Cardiac muscle cell (in vitro differentiated cells and primary cell): ENCODE data around the gene QPRT. TPM values are rescaled to one million over a fixed set of nuclear protein-coding genes. Genes with fewer than 3 reads are reported as not detected.
"Not testable (repeated sequence)": the region's sequence is repeated elsewhere in the genome, so short reads cannot be mapped to it uniquely, and the experiment has no call there.

ENCODE experiments used
- DNase-seq, 2 donors: peaks; one replicate each; pipeline versions ENCODE4 v3.0.0 to v3.0.0-alpha.2; 2010 to 2017; ENCODE audit warnings: low read depth in 1 of 2, low spot score in 1 of 2
- H3K27ac ChIP-seq: fragments of 200-600 bp; sonication (generic); 2 replicates; pipeline ENCODE4 v1.5.1; 2016
- H3K27me3 ChIP-seq: fragments of 200-600 bp; sonication (generic); 2 replicates; pipeline ENCODE4 v1.6.0; 2016; ENCODE audit warnings: control low read depth
- H3K36me3 ChIP-seq: fragments of 200-600 bp; sonication (generic); 2 replicates; pipeline ENCODE4 v1.5.1; 2016; ENCODE audit warnings: control low read depth
- H3K4me1 ChIP-seq: fragments of 200-600 bp; sonication (generic); 2 replicates; pipeline ENCODE4 v1.8.1; 2017; ENCODE audit warnings: low read depth, mild to moderate bottlenecking, mixed run types
- H3K4me3 ChIP-seq: fragments of 200-600 bp; sonication (generic); 2 replicates; pipeline ENCODE4 v1.5.1; 2016; ENCODE audit warnings: mild to moderate bottlenecking
- H3K9me3 ChIP-seq: fragments of 200-600 bp; sonication (generic); 2 replicates; pipeline ENCODE4 v1.5.1; 2017; ENCODE audit warnings: low read depth, mild to moderate bottlenecking, control low read depth
- polyA plus RNA-seq: library from polyadenylated mRNA; unstranded; fragments of >200 nt; fragmentation: Nextera tagmentation; extraction: Ambion mirVana; gene quantifications from 2 replicates; pipeline ENCODE4 v1.2.1, GENCODE V29; 2016
- total RNA-seq: library from RNA; depleted of rRNA; stranded (reverse); fragments of >200 nt; gene quantifications from 2 replicates; pipeline ENCODE4 v1.2.3, GENCODE V29; 2016
- TF ChIP-seq, protein P1 (sequence below): IDR thresholded peaks from 2 replicates; pipeline ENCODE4 v1.5.1; 2012; ENCODE audit warnings: low read depth, mild to moderate bottlenecking, low read length

The QPRT gene
- total and polyA plus RNA-seq, 2 experiments from 2014 or later = 213 to 268 TPM

DNA sequence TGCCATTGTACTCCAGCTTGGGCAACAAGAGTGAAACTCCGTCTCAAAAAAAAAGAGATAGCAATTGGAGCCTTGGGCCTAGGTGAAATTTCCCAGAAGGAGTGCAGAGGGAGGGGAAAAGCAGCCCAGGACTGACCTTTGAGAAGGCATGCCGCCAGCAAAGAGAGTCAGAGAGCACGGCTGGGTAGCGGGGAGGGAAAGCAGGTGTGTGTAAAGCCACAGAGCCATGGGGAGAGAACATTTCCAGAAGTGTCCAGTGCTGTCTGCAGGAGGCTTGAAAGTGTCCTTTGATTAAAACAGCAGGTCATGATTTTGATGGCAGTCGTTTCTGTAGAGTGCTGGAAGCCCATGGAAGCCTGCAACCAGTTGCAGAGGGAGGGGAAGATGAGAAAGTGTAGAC is 58.7 kb downstream of the QPRT start:
- no peaks in the 10 kb centered on the region for H3K36me3 ChIP-seq
- no peaks in the 10 kb centered on the region for H3K27me3 ChIP-seq
- TF ChIP-seq, protein P1, sequence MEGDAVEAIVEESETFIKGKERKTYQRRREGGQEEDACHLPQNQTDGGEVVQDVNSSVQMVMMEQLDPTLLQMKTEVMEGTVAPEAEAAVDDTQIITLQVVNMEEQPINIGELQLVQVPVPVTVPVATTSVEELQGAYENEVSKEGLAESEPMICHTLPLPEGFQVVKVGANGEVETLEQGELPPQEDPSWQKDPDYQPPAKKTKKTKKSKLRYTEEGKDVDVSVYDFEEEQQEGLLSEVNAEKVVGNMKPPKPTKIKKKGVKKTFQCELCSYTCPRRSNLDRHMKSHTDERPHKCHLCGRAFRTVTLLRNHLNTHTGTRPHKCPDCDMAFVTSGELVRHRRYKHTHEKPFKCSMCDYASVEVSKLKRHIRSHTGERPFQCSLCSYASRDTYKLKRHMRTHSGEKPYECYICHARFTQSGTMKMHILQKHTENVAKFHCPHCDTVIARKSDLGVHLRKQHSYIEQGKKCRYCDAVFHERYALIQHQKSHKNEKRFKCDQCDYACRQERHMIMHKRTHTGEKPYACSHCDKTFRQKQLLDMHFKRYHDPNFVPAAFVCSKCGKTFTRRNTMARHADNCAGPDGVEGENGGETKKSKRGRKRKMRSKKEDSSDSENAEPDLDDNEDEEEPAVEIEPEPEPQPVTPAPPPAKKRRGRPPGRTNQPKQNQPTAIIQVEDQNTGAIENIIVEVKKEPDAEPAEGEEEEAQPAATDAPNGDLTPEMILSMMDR = no peak
- no peak for DNase-seq
- no peak overlapping the region for H3K27ac ChIP-seq
- H3K4me1 ChIP-seq = no peaks in the 10 kb centered on the region
- no peak overlapping the region for H3K4me3 ChIP-seq
- no peaks in the 10 kb centered on the region for H3K9me3 ChIP-seq

DNA sequence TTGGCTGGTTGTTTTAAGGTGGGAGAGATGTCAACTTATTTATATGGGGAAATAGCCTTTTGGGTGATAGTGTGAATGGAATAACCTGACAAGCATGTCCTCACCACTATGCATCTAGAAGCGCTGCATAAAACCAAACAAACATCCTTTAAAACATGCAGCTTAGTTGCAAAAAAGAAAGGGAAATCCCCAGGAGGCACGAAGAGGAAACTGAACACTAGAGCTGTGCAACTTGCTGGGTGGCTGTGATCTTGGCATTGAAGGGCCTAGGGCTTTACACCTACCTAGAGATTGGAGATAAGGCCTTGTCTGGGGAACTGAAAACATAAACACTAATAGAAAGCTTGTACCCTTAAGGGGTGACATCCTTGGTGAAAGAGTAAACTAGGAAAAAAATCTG is 59.5 kb downstream of the QPRT start:
- H3K4me3 ChIP-seq = no peak overlapping the region
- no peak for DNase-seq
- no peaks in the 10 kb centered on the region for H3K27me3 ChIP-seq
- H3K4me1 ChIP-seq = no peaks in the 10 kb centered on the region
- no peaks in the 10 kb centered on the region for H3K9me3 ChIP-seq
- no peak overlapping the region for H3K27ac ChIP-seq
- TF ChIP-seq, protein P1 = no peak
- H3K36me3 ChIP-seq = no peaks in the 10 kb centered on the region

DNA sequence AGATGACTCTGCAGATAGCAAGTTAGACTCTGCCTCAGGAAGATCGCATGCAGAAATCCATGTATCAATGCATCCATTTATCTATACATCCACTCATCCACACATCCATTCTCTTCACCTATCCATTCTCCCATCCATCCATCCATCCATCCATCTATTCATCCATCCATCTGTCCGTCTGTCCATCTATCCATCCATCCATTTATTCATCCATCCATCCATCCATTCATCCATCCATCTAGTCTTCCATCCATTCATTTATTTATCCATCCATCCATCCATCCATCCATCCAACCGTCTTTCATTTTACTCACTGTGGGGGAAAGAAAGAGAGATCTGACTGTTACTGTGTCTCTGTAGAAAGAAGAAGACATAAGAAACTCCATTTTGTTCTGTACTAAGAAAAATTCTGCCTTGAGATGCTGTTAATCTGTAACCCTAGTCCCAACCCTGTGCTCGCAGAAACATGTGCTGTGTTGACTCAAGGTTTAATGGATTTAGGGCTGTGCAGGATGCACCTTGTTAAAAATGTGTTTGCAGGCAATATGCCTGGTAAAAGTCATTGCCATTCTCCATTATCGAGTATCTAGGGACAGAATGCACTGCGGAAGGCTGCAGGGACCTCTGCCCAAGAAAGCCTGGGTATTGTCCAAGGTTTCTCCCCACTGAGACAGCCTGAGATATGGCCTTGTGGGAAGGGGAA is 61.1 kb downstream of the QPRT start:
- H3K4me1 ChIP-seq, H3K27me3 ChIP-seq, H3K9me3 ChIP-seq, H3K4me3 ChIP-seq, DNase-seq, H3K36me3 ChIP-seq, H3K27ac ChIP-seq: not testable (repeated sequence)

DNA sequence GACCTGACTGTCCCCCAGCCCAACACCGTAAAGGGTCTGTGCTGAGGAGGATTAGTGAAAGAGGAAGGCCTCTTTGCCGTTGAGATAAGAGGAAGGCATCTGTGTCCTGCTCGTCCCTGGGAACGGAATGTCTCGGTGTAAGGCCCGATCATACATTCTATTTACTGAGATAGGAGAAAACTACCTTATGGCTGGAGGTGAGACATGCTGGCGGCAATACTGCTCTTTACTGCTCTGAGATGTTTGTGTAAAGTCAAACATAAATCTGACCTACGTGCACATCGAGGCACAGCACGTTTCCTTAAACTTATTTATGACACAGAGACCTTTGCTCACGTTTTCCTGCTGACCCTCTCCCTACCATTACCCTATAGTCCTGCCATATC is 61.6 kb downstream of the QPRT start:
- not testable (repeated sequence) for DNase-seq

DNA sequence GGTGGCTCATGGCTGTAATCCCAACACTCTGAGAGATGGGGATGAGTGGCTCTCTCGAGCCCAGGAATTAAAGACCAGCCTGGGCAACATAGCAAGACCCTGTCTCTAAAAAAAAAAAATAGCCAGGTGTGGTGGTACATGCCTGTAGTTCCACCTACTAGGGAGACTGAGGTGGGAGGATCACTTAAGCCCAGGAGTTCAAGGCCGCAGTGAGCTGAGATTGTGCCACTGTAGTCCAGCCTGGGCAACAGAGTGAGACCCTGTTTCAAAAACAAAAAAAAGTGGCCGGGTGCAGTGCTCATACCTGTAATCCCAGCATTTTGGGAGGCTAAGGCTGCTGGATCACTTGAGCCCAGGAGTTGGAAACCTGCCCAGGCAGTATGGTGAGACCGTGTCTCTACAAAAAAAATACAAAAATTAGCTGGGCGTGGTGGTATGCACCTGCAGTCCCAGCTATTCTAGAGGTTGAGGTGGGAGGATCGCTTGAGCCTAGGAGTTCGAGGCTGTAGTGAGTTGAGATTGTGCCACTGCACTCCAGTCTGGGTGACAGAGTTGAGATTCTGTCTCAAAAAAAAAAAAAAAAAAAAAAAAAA is 63.8 kb downstream of the QPRT start:
- Histone ChIP-seq H3K36me3 (no peaks in the 10 kb centered on the region), H3K4me3 (no peak overlapping the region), H3K27me3 (no peaks in the 10 kb centered on the region), H3K9me3 (no peaks in the 10 kb centered on the region), H3K27ac (no peak overlapping the region), H3K4me1 (no peaks in the 10 kb centered on the region)
- no peak for DNase-seq
- TF ChIP-seq, protein P1 = no peak

More for the DNA sequence above, 61.6 kb downstream of the QPRT start:
- not testable (repeated sequence) for H3K36me3 ChIP-seq, H3K4me3 ChIP-seq, H3K27ac ChIP-seq, H3K4me1 ChIP-seq, H3K9me3 ChIP-seq, H3K27me3 ChIP-seq

DNA sequence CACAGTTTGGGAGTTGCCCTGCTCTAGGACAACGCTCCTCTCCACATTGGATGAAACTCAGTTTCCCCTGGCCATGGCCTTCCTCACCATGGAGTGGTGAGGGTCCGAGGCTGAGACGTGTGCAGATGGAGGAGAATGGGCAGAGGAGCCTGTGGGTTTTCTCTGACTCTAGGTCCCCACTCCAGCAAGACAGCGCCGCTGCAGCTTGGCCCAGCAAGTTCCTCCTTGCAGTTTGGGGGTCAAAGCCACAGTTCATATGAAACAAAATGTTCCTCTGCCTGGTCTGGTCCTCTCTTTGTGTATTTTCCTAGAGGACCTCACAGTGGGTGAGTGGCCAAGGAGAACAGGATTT is 64.5 kb downstream of the QPRT start:
- Histone ChIP-seq H3K4me3 (no peak overlapping the region), H3K27ac (no peak overlapping the region), H3K36me3 (no peaks in the 10 kb centered on the region), H3K9me3 (no peaks in the 10 kb centered on the region), H3K27me3 (no peaks in the 10 kb centered on the region), H3K4me1 (no peaks in the 10 kb centered on the region)
- DNase-seq = no peak
- TF ChIP-seq, protein P1 = no peak
